A549 treated with dexamethasone at 1 μM for 4 hours (cell line): ENCODE results near the gene CATSPER3. TPM values are rescaled to one million over a fixed set of nuclear protein-coding genes. Genes with fewer than 3 reads are reported as not detected.

Experiments used
- total RNA-seq: library from RNA; stranded (reverse); fragments of 200-300 nt; extraction: Qiagen RNA extraction; gene quantifications from 5 replicates; pipeline ENCODE4 v1.2.3, GENCODE V29; 2022

The CATSPER3 gene
- 0.21 to 0.49 TPM (median 0.37 TPM) in 5 replicates for total RNA-seq

GRCh38 chr5:134967607-134968006 is at the start of gene CATSPER3:
Gene CATSPER3 (plus strand): TSS chr5:134967907. CDS start chr5:134967992, 85 bp downstream.

GRCh38 chr5:135033901-135034235 is 66.2 kb downstream of the CATSPER3 start, which contains the start of gene PITX1:
Gene PITX1 (minus strand): TSS chr5:135034228. CDS start chr5:135033881, 347 bp downstream.

Other genes with a start within 250 kb of the CATSPER3 start
- gene CAMLG, start 229.4 kb upstream of the CATSPER3 start, total RNA-seq: 21.6 to 26.8 TPM (median 25.9 TPM) in 5 replicates
- gene DDX46, start 209.1 kb upstream of the CATSPER3 start, total RNA-seq: 58.2 to 77.1 TPM (median 72.3 TPM) in 5 replicates
- 15.9 to 26.0 TPM (median 24.3 TPM) in 5 replicates for gene C5orf24, start 121.9 kb upstream of the CATSPER3 start, total RNA-seq
- 53.3 to 62.7 TPM (median 56.3 TPM) in 5 replicates for gene TXNDC15, start 93.5 kb upstream of the CATSPER3 start, total RNA-seq
- 9.4 to 11.3 TPM (median 10.8 TPM) in 5 replicates for gene PCBD2, start 62.8 kb upstream of the CATSPER3 start, total RNA-seq
- 18.8 to 33.5 TPM (median 31.7 TPM) in 5 replicates for gene PITX1, start 66.3 kb downstream of the CATSPER3 start, total RNA-seq